Measurements from ENCODE around the gene OGDHL.
"Not testable (repeated sequence)": the region's sequence is repeated elsewhere in the genome, so short reads cannot be mapped to it uniquely, and the experiment has no call there.

OGDHL gene

GRCh38 chr10:49761789-49762565, at the start of gene OGDHL:
Gene OGDHL (minus strand): TSS chr10:49762323. CDS start chr10:49758592, 3,731 bp downstream.
- peak; percentile 80 for DNase-seq

DNA sequence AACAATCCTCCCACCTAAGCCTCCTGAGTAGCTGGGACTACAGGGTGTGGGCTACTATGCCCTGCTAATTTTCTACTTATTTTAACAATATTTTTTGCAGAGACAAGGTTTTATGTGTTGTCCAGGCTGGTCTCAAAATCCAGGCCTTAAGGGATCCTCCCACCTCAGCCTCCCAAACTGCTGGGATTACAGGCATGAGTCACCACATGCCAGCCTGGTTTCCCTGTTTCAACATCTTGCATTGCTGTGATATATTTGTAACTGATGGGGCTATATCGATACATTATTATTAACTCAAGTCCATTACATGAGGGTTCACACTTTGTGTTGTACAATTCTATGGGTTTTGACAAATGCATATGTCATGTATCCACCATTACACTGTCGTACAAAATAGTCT, 41.9 kb upstream of the OGDHL start:
- DNase-seq = no peak

DNA sequence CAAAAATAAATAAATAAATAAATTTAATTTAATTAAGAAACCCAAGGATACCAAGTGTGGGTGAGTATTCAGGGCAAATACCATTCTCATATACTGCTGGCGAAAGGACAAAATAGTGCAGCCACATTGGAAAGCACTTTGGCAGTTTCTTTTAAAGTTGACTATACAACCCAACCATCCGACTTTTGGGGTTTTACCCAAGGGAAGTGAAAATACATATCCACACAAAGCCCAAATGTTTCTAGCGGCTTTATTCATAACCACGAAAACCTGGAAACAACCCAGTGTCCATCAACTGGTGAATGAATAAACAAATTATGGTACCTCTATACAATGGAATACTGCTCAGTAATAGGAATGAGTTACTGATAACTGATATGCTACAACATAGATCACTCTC, 36.2 kb upstream of the OGDHL start:
- DNase-seq = no peak

DNA sequence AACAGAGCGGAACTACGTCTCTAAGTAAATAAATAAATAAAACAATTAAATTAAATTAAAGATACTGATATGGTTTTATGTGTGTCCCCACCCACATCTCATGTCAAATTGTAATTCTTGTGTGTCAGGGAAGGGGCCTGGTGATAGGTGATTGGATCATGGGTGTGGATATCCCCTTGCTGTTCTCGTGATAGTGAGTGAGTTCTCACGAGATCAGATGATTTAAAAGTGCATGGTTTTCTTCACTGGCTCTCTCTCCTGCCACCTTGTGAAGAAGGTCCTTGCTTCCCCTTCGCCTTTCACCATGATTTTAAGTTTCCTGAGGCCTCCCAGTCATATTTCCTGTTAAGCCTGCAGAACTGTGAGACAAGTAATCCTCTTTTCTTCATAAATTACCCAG, 29.0 kb upstream of the OGDHL start:
- no peak for DNase-seq

GRCh38 chr10:49784681-49785080, 22.6 kb upstream of the OGDHL start:
- no peak for DNase-seq

DNA sequence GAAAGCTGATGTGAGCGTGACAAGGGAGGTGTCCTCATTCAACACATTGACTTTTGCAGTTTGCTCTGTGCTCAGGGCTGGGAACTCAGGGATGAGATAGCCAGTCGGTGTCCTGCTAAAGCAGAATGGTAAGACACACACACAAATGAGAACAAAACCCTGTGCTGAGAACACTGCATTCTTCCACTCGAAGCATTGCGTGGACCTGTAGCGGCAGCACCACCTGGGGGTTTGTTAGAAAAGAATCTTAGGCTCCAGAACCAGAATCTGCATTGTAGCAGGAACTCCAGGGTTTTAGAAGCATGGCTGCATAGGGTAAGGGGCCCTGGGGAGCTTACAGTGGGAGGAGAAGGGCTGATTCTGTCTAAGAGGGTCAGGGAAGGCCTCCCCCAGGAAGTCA, 21.5 kb upstream of the OGDHL start:
- DNase-seq = no peak

- no peak for DNase-seq
Measured at GRCh38 chr10:49781247-49781646, 19.1 kb upstream of the OGDHL start.

- DNase-seq = no peak
Measured at GRCh38 chr10:49778197-49778596, 16.1 kb upstream of the OGDHL start.

DNA sequence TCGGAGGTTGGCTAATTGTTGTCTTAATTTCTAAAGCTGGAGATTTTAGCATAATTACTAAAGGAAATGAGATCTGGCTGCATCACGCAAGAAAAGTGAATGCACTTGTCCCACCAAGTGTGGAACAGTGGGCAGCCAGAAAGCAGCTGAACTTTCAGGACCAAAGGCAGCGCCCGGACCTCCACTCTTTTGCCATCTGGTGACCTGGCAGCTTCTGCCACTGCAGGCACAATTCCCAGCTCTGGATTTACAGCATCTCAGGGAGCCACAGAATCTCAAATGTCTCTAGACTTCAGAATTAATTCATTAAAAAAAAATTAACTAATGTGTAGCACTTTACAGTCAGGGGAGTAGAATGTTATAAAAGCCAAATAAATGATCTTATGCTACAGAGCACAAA, 14.7 kb upstream of the OGDHL start:
- DNase-seq = no peak

GRCh38 chr10:49775014-49775413, 12.9 kb upstream of the OGDHL start:
- no peak for DNase-seq

DNA sequence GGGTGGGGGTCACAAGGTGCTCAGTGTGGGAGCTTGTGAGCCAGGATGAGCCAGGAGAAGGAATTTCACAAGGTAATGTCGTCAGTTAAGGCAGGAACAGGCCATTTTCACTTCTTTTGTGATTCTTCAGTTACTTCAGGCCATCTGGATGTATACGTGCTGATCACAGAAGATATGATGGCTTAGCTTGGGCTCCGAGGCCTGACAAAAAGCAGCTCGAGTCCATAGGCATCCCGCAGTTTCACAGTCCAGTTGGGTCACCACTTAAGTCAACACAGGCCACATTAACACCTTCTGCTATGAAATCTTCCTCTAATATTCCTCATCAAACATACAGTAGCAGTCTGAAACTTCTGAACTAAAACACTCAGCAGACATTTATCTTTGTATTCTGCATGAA, 10.8 kb upstream of the OGDHL start:
- not testable (repeated sequence) for DNase-seq

GRCh38 chr10:49771046-49771445, 8.9 kb upstream of the OGDHL start:
- not testable (repeated sequence) for DNase-seq

DNA sequence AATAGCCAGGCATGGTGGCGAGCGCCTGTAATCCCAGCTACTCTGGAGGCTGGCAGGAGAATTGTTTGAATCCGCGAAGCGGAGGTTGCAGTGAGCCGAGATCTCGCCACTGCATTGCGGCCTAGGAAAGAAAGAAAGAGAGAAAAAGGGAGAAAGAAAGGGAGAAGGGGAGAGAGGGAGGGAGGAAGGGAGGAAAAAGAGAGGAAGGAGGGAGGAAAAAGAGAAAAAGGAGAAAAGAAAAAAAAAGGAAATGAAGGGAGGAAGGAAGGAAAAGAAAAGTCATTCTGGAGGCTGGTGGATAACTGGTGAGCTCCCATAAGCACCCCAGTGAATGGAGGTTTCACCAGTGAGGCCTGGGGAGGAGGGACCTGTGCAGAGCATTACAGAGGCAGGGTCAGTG, 7.6 kb upstream of the OGDHL start:
- no peak for DNase-seq

GRCh38 chr10:49768731-49769130, 6.6 kb upstream of the OGDHL start:
- no peak for DNase-seq

DNA sequence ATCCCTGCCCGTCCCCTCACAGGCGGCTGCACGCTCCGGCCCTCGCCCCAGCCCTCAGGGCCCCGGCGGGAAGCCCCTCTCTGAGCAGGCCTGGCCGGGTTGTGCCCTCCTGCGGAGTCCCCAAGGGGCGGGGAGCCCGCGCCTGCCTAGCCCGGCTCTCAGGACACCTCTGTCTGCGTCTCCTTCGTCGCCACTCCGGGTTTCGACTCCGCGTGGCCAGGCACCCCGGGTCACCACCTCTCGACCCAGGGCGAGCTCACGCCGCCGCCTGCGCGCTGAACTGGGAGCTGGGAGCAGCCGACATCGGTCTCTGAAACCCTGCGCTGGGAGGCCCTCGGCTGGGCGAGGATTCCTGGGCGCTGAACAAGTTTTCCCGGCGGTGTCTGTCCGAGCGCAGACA, 6.2 kb upstream of the OGDHL start:
- no peak for DNase-seq

DNA sequence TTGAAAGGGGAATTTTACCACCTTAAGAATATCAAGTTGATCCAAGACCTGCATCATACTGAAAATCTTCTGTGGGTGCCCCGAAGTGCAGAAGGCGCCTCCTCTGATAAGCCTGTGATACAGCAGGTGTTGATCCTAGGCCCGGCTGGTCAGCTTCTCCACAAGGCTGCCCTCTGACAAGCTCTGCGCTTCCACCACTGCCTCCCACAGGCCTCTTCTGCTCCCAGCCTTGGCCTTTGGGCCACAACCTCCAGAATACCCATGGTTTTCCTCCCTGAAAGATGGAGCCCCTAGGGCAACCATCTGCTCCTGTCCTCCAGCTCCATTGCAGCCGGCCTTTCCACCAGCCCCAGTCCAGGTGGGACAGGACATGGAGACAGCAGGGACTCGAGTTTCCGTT, 5.6 kb upstream of the OGDHL start:
- DNase-seq = no peak

DNA sequence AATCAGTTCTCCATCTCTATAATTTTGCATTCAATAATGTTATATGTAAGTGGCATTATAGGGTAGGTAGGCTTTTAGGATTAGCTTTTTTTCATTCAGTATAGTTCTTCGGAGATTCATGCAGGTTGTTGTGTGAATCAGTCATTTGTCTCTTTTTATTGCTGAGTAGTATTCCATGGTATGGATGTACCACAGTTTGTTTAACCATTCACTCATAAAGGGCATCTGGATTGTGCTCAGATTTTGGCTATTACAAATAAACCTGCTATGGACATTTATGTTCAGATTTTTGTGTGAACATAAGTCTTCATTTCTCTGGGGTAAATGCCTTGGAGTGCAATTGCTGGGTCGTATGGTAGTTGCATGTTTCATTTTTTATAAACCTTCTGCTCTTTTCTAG, 4.4 kb upstream of the OGDHL start:
- no peak for DNase-seq

- no peak for DNase-seq
Measured at GRCh38 chr10:49762566-49762877, 399 bp upstream of the OGDHL start.

DNA sequence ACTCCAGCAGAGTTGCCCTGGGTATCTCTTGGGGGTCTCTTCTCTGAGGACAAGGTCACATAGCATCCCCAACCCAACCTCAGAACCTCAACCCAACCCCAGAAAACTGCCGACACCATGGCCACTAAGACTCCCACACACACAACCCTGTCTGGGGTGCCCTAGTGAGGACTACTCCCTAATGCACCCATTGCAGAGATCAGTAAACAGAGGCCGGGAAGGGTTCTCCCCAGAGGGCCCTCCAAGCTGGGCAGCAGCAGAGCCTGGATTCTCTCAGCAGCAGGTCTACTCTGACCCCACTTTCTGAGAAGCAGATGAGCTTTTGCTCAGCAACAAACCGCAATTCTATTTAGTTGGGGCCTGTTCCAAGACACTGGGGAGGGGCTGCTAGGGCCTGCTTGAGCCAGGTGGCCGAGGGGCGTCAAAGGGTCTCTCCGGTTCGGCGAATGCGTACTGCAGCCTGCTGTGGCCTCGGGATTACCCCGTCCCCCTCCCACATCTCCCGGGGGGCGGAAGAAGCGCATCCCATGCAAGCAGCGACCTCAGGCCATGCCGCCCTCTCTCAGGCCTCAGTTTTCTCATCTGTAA, 828 bp downstream of the OGDHL start:
- DNase-seq = no peak

DNA sequence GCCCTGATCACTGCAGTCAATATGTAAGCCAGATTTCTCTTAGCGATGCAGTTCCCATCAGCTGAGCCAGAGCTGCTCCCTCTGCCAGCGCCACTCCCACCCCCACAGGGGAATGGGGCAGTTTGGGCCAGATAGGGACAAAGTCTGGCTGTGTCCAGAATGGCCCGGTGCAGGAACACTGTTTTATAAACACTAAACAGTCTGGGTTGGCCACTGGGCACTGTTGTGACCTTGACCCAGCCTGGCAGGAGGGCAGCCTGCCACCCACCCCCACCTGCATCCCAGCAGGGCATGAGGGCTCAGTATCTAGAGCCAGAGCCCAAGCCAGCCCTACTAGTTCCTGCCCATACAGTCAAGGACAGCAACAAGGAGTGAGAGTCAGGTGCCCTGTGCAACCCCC, 1.3 kb downstream of the OGDHL start:
- no peak for DNase-seq

DNA sequence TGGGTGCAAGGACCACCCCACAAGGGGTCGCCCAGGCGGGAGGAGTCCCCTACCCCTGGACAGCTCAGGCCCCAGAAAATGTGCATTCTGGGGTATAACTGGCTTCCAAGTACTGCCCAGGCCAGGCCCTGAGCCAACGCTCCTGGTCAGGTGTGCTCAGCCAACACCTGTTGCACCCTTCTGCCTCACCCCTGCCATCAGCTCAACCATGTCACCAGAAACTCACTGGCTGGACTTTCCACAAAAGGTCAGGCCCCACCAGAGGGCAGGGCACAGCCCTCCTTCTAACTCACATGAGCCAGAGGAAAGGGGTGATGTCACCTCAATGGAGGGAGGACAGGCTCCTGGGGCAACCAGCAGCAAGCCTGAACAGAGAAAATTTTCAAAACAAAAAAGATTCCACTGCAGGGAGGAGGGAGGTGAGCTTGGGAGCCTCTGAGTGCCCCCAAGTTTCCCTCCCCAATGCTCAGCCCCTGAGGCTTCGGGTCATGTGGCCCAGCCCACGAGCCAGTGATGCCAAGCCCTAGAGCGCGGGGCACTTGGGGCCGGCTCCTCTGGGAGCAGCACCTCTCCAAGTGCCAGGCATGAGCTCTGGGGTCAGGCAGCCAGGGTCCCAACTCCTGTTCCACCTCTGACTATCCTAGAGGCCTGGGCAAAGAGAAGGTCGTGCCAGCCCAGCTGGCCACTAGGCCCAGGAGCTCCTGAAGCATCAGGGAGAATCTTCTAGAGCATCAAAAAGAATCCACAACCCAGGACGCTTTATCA, 2.2 kb downstream of the OGDHL start:
- DNase-seq = no peak

DNA sequence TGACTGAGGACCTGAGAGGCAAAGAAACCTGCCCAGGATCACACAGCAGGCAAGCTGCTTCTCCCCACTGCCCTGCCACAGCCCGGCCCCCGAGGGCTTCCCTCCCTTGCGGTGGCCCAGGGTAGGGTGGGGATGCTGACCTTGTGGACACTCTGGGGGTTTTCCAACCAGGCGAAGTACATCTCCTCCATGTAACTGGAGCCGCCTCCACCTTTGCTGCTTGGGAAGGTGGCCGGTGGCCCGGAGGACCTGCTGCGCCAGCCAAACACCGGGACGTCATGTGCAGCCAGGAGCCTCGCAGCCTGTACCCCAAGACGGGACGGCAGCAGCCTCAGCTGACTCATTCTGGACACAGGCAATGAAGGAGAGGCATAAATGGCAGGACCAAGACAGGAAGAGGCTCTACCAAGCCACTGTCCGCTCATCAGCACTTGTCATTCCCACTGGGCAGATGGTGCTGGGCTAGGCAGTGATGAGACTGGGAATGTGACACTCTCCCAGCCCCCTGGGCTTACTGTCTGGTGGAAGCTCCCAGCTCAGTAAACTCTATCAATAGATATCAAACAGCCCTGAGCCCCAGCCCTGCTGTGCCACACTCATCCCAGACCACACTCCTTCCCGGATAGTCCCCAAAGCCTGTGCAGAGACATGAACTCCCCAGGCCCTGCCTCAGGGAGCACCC, 3.7 kb downstream of the OGDHL start:
- no peak for DNase-seq

- DNase-seq = no peak
Measured at GRCh38 chr10:49756641-49757040, 5.5 kb downstream of the OGDHL start.

DNA sequence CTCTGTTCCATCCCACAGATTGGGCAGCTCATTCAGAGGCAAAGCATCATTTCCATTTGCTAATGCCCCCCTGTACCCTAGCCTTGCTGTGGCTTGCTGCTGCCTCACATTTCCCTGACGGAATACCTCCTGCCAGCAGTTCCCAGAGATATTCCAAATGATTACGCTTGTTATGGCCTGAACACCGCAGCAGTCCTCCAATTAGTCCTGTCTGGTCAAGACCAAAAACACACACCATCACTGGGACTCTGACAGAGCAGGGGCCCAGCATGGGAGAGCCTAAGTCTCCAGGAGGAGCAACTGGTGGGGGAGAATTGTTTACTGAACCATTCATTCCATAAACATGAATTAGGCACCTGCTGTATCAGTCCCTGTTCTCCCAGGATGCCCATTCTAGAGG, 6.1 kb downstream of the OGDHL start:
- no peak for DNase-seq
